ENCODE data around the gene TXNL4B.

GRCh38 chr16:72098936-72099335, 5.5 kb upstream of the TXNL4B start:
- TF ChIP-seq POLR2A (IDR thresholded peaks at IDR 0.05; ENCODE audit: low read depth, low read length) (no peak), JUNB (IDR thresholded peaks at IDR 0.05) (no peak), ZBTB33 (IDR thresholded peaks at IDR 0.05) (no peak), ZBTB11 (CRISPR knock-in tag; IDR thresholded peaks at IDR 0.05) (no peak), CTCF (IDR thresholded peaks at IDR 0.05 in 2 of 3, conservative IDR thresholded peaks at IDR 0.05 in 1 of 3; ENCODE audit: control insufficient read depth in 2 of 3, extremely low read depth in 1 of 3, insufficient read depth in 1 of 3, low read depth in 3 of 3, low read length in 3 of 3) (no peak), ZBTB4 (CRISPR knock-in tag; IDR thresholded peaks at IDR 0.05) (no peak)
